NCI-H1048 (cell line): Measurements from ENCODE around the gene THSD4.

Experiments
- DNase-seq: peaks from one replicate; lab custom pipeline; 2025; lab: John Stamatoyannopoulos, UW

The THSD4 gene

GRCh38 chr15:71810256-71811035, 695.2 kb downstream of the THSD4 start, which contains the start of gene NR2E3:
Gene NR2E3 (plus strand): TSS chr15:71810554. CDS start chr15:71810744, 190 bp downstream.
- DNase-seq = no peak

- DNase-seq = no peak
Measured at GRCh38 chr15:71811036-71811736, 695.9 kb downstream of the THSD4 start.

GRCh38 chr15:71811752-71812735, 696.8 kb downstream of the THSD4 start:
- no peak for DNase-seq

- no peak for DNase-seq
Measured at GRCh38 chr15:71812966-71813722, 697.9 kb downstream of the THSD4 start.

GRCh38 chr15:71813723-71814470, 698.6 kb downstream of the THSD4 start:
- DNase-seq = no peak

- DNase-seq = no peak
Measured at GRCh38 chr15:71815301-71815700, 700.0 kb downstream of the THSD4 start.

GRCh38 chr15:71817351-71817750, 702.1 kb downstream of the THSD4 start:
- DNase-seq = no peak

- DNase-seq = no peak
Measured at GRCh38 chr15:71820127-71820526, 704.9 kb downstream of the THSD4 start.

GRCh38 chr15:71821547-71822129, 706.4 kb downstream of the THSD4 start:
- no peak for DNase-seq

GRCh38 chr15:71822890-71823630, 707.8 kb downstream of the THSD4 start:
- DNase-seq = no peak

GRCh38 chr15:71823801-71824200, 708.5 kb downstream of the THSD4 start:
- DNase-seq = no peak

GRCh38 chr15:71825021-71825730, 709.9 kb downstream of the THSD4 start:
- DNase-seq = no peak

GRCh38 chr15:71826196-71826595, 710.9 kb downstream of the THSD4 start:
- DNase-seq = no peak

- no peak for DNase-seq
Measured at GRCh38 chr15:71830981-71831380, 715.7 kb downstream of the THSD4 start.
